Measurements from ENCODE around the gene FOXP4. TPM values are rescaled to one million over a fixed set of nuclear protein-coding genes. Genes with fewer than 3 reads are reported as not detected.

Gene FOXP4
- total and polyA plus RNA-seq, 2 of the 13 experiments (the other 11 are each of a cell fraction or from before 2014, with no cell fraction given): 11.0 to 12.4 TPM

DNA sequence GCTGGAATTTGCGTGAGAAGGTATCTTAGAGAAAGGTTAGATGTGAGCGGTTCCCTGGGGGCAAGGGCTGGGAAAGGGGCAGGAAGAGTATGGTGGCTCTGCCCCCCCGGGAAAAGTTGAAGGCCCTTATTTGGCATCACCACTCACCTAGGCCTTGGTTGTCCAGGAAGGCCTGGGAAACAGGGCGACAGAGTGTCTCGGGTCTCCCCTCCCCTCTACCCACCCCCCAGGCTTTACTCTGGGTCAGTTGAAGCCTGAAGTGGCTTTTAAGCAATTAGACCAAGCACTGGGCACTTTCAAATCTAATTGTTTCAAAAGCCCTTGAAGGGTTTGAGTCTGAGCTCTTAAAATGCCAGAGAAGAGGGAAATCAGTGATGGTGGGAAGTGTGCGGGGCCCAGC is 30.2 kb upstream of the FOXP4 start (continued):
- TF ChIP-seq SRSF4 (IDR thresholded peaks at IDR 0.05; ENCODE audit: low read depth, low read length, poor library complexity, severe bottlenecking): no peak
- TF ChIP-seq ZC3H4 (CRISPR knock-in tag; IDR thresholded peaks at IDR 0.05; ENCODE audit: borderline replicate concordance): no peak
- TF ChIP-seq, protein P1, sequence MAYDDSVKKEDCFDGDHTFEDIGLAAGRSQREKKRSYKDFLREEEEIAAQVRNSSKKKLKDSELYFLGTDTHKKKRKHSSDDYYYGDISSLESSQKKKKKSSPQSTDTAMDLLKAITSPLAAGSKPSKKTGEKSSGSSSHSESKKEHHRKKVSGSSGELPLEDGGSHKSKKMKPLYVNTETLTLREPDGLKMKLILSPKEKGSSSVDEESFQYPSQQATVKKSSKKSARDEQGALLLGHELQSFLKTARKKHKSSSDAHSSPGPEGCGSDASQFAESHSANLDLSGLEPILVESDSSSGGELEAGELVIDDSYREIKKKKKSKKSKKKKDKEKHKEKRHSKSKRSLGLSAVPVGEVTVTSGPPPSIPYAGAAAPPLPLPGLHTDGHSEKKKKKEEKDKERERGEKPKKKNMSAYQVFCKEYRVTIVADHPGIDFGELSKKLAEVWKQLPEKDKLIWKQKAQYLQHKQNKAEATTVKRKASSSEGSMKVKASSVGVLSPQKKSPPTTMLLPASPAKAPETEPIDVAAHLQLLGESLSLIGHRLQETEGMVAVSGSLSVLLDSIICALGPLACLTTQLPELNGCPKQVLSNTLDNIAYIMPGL (CRISPR knock-in tag; IDR thresholded peaks at IDR 0.05; ENCODE audit: borderline replicate concordance in 1 of 2, low read depth in 1 of 2): no peak
- no peak for TF ChIP-seq ZNF674 (CRISPR knock-in tag; IDR thresholded peaks at IDR 0.05; ENCODE audit: low read depth)
- TF ChIP-seq, protein P2, sequence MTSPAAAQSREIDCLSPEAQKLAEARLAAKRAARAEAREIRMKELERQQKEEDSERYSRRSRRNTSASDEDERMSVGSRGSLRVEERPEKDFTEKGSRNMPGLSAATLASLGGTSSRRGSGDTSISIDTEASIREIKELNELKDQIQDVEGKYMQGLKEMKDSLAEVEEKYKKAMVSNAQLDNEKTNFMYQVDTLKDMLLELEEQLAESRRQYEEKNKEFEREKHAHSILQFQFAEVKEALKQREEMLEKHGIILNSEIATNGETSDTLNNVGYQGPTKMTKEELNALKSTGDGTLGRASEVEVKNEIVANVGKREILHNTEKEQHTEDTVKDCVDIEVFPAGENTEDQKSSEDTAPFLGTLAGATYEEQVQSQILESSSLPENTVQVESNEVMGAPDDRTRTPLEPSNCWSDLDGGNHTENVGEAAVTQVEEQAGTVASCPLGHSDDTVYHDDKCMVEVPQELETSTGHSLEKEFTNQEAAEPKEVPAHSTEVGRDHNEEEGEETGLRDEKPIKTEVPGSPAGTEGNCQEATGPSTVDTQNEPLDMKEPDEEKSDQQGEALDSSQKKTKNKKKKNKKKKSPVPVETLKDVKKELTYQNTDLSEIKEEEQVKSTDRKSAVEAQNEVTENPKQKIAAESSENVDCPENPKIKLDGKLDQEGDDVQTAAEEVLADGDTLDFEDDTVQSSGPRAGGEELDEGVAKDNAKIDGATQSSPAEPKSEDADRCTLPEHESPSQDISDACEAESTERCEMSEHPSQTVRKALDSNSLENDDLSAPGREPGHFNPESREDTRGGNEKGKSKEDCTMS (CRISPR knock-in tag; conservative IDR thresholded peaks at IDR 0.05): no peak
- no peak for TF ChIP-seq ZNF138 (CRISPR knock-in tag; IDR thresholded peaks at IDR 0.05; ENCODE audit: low read depth)
- TF ChIP-seq ASH2L (IDR thresholded peaks at IDR 0.05; ENCODE audit: insufficient read length, low read depth, low read length): no peak
- TF ChIP-seq ARID2 (CRISPR knock-in tag; IDR thresholded peaks at IDR 0.05; ENCODE audit: borderline replicate concordance): no peak

All from HepG2 (cell line).